GM12873 (cell line): ENCODE data around the gene SLC9A9.

Source experiments
- TF ChIP-seq, protein P1 (sequence below): IDR thresholded peaks from 2 replicates; pipeline ENCODE4 v1.5.1; 2012; ENCODE audit warnings: low read depth, mild to moderate bottlenecking, moderate library complexity, low read length, control low read depth; ENCODE audit not compliant: insufficient read depth; ENCODE audit errors: missing control alignments

The SLC9A9 gene

DNA sequence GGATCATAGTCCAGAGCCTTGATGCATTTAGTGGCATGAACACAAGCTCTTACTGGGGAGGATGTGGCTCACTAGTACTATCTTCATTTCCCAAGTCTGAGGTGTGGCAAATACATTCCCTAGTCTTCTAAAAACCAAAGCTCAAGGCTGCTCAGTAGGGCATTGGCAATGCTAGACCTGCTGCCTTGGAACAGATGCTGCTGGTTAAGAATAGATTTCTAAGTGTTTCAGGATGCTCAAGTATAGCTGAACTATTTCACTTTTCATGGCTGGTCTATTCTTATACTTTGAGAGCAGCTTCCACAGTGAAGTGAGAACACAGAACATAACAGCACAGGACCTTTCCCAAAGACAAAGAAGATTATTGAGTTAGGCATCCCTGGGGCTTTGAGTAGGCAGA, 549.9 kb downstream of the SLC9A9 start:
- TF ChIP-seq, protein P1, sequence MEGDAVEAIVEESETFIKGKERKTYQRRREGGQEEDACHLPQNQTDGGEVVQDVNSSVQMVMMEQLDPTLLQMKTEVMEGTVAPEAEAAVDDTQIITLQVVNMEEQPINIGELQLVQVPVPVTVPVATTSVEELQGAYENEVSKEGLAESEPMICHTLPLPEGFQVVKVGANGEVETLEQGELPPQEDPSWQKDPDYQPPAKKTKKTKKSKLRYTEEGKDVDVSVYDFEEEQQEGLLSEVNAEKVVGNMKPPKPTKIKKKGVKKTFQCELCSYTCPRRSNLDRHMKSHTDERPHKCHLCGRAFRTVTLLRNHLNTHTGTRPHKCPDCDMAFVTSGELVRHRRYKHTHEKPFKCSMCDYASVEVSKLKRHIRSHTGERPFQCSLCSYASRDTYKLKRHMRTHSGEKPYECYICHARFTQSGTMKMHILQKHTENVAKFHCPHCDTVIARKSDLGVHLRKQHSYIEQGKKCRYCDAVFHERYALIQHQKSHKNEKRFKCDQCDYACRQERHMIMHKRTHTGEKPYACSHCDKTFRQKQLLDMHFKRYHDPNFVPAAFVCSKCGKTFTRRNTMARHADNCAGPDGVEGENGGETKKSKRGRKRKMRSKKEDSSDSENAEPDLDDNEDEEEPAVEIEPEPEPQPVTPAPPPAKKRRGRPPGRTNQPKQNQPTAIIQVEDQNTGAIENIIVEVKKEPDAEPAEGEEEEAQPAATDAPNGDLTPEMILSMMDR = no peak

DNA sequence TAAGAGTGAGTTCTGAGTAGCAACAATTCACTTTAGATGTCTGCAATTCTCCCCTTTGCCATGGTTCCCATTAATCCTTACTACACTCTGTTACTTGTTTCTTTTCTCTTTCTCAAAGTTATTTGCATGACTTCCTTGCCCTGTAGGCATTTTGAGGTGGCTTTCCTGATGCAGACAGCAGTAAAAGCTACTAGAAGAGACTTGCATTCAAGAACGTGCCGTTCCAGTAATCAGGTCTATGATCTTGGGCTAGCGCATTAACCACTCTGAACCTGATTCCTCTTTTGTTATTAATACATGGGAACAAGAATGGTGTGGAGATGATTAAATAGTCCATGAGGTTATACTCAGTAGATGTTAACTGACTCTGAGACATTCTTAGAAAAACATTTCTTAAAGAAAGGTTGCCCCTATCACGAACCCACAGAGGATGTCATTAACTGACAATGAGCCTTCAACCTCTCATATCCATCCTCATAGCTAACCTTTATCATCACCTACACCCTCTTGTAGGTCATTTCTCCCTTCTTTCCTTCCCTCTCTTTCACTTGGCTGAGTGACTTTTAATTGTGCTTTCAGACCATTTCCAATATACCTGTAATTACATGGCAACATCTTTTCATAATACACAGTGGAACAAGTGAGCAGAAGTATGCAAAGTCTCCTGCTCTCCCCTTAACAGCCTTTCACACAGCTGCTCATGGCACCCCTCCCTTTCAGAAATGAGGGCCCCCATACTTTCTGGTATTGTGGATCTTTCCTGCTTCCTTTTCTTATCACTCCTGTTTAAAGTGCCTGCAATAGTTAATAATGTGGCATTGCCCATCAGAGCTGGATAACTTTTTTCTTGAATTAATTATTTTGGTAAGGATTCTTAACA, 552.8 kb downstream of the SLC9A9 start:
- TF ChIP-seq, protein P1 = no peak

DNA sequence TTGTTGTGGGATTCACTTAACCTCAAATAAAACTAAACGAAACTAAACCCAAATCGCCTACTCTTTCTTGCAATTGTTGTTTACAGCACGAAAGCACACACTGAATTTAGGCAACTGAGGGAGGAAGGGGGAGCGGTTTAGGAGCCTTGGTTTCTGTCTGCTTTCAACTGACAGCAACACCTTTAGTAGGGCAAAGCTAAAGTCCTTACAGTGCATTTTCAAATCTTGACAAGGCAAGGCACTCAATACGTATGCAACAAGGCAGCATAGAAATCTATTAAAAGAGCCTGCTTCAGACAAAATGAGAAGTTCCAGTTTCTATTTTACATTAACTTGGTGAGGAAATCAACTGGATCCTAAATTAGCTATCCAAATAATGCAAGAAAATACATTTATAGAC, 554.1 kb downstream of the SLC9A9 start:
- TF ChIP-seq, protein P1 = no peak

DNA sequence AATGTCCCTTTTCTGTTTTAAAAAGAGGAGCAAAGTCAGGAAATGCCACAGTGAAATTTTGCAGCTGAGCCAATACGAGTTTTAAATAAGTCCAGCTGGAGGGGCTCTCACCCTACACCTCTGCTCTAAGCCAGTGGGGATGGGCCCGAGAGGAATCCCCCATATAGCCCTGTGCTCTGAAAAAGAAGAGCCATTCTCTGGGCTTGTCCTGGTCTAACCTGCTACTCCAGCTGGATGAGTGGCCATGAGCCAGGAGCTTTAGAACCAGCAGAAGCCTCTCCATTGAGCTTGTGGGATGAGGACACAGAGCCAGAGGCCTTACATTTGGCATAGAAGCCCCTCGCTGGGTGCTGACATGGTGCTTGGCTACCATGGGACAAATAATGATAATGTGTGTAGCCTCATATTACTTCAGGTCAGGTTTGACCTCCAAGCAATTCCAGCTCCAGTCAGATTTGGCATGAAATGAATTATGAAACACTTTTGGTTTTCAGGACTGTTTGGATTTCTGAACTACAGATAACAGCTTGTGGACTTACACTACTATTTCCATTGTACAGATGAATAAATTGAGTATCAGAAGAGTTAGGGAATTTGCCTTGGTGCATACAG, 556.3 kb downstream of the SLC9A9 start:
- TF ChIP-seq, protein P1 = no peak

DNA sequence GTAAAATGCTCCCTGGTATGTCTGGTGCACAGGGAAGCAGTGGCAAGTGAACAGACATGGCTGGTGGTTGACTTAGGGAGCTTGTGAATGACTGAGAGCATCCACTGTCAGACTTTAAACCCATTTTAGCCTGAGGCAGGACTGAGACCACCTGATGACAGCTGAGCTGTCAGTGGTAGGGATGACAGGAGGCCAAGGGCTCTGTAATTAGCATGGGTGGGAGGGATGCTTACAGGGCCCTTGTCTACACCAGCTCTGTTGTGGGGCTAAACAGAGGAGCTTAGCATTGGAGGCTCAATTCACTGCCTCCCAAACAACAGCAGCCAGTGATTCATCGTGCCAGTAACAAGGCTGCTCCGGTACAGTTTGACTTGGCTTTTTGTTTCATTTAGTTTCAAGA, 559.3 kb downstream of the SLC9A9 start:
- TF ChIP-seq, protein P1 = no peak

DNA sequence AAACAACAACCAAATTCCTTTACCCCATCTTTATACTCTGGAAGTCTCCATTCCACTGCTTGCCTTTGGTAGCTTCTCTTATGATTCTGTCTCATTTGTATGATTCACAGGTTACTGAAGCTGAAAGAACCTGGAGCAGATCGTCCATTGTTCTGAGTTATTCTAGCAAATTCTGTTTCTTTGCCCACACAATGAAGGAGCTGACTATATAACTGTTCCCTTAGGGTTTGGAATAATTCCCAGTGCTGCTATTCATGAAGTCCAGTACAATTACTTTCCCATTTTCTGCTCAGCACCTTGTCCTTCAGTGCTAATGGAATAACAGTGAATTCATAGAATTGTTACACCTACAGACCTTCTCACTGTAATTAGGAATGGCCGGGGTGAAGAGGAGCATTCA, 560.9 kb downstream of the SLC9A9 start:
- TF ChIP-seq, protein P1 = no peak

DNA sequence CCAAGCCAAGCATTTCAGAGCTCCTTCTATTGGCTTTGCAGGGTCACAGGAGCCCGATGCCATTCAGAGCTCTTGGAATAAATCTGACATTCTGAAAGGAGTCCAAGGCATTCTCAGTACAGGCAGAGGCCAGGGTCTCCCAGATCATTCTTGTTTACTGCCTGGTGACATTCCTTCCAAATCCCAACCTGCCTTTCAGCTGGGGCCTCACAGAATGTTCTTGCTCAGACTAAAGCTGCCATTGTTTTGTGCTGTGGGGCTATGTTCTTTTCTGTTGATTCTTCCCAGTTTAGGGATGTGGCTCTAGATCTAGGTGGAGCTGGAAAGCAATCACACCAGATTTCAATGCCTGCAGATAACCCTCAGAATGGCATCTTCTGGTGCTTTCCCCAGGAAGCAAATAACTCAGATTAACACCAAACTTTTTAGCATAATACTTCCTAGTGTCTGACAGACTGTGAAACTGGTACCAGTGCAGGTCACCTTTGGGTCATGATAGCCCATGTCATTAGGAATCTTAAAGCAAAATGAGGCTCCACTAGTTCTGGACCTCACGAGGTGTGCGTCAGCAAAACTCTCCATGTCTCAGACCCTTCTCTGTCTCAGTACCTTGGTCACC, 561.8 kb downstream of the SLC9A9 start:
- TF ChIP-seq, protein P1 = no peak
